D341Med (cell line): ENCODE data around the gene FAM181A.

Experiments
- DNase-seq: peaks from one replicate; pipeline ENCODE4 v3.0.0; 2012; ENCODE audit warnings: low spot score

The FAM181A gene

DNA sequence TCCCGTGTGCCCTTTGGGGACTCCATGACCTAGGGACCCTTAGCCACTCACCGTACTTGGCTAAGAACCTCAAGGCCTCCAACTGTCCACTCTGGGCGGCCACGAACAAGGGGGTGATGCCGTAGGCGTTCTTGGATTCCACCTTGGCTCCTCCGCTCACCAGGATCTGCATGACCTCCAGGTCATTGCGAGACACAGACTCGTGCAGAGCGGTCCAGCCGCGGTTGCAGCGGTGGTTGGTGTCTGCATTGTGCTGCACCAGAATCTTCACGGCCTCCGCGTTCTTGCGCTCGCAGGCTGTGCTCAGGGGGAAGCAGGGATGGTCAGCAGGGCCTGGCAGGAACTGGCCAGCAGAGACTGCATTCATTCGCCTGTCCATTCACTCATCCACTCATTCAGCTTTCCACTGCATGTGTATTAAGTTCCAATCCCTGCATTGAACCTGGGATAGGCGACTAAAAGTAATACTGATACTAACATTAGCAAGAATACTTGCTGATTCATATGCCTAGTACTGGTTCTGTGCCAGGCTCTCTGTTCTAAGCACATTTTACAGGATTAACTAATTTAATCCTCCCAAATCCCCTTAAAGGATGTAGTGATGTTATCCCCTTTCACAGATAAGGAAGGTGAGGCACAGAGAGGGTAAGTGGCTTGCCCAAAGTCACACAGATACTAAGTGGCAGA, 23.9 kb downstream of the FAM181A start:
- DNase-seq: no peak

DNA sequence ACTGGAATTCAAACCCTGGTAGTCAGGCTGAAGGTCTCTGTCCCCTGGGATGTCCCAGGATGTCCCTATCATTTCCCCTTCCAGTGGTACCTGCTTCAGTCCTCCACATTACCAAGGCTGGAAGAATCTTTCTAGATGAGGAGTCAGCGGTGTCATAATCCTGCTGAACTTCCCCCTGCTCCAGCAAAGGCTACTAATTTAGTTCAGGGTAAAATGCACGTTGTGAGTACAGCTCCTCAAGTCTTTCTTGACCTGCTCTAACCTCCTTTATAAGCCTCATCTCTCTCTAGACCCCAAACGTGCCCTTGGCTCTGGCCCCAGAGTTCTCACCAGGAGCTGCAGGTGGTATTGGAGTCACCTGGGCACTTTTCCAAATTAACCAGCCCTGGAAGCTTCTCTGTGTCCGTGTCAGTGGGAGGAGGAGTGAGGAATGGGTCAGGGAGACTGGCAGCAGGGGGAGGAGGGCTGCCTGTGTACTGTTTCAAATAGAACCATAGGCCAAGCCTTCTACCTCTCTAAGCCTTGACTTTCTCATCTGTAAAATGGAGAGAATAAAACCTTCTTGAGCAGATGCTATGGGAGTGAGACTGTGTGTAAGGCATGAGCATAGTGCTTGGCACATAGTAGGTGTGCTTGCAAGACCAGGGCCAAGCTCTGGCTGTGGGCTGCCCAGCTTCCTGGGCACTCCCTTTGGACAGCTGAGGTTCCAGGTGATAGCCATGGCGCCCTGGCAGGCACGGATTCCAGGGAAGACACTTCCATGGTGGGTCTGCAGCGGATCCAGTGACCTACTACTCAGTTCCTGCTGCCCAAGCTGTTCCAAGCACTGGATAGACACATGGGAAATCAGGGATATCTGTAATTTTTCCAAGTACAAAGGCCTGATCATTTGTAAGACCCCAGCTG, 24.7 kb downstream of the FAM181A start:
- no peak for DNase-seq

DNA sequence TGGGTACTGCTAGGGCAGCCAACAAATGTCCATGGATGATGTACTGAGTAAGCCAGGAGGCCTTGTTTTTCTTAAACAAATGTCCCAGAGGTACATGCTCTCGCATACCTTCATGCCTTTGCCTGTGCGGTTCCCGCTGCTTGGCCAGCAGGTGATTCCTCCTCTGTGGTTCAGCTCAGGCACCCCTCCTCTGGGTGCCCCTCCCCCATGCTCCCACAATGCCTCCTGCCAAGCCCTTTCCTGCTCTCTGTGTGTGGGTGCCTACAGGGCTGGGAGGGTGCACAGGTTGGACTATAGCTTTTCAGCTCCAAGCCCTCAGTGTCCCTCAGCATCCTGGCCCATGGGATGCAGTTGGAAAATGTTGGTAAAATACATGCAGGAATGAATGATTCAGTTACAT, 25.7 kb downstream of the FAM181A start:
- DNase-seq: no peak

DNA sequence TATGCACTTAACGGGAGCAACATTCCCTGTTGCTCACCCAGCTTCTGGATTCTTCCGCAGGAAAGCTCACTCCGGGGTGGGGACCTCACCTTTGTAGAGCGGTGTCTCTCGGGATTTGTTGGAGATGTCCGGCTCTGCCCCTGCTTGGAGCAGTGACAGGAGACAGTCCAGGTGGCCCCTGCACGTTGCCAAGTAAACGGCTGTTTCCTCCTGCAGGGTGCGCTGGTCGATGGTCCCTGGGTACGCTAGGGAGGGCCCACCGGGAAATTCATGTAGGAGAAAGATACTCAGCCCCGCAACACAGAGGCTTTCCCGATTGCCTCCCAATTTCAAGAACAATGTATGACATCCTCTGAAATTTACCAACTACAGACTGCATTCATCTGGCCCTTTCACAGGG, 26.1 kb downstream of the FAM181A start:
- no peak for DNase-seq

DNA sequence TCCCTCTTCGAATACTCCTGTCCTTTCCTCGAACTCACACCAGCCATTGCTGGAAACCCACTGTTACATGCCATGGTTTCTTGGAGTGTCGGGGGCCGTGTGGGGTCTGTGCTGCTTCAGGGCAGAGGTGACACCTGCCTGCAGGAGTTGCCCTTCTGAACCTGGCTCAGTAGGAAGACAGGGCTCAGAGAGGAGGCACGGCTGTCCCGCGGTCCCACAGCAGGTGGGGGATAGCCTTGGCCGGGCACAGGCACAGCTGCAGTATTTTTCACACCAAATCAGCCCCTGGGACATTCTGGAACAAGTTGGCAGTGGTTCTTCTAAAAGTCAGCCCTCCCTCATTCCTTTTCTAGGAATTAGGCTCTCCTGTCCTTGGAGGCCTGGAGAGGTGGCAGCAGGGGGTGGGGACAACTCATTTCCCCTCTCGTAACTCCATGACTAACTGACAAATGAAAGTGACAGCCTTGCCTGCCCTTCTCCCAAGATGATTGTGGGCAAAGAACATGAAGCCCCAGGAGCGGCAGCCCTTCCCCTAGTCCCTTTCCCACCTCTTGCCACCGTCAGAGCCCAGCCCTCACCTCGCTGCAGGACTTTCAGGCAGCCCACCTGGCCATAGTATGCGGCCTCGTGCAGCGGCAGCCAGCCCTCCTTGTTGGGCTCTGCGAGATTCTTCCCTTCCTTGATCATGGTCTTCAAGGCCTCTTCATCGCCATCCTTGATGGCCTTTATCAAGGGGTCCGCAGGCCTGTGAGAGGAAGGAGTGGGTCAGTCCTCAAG, 26.8 kb downstream of the FAM181A start:
- DNase-seq: no peak

DNA sequence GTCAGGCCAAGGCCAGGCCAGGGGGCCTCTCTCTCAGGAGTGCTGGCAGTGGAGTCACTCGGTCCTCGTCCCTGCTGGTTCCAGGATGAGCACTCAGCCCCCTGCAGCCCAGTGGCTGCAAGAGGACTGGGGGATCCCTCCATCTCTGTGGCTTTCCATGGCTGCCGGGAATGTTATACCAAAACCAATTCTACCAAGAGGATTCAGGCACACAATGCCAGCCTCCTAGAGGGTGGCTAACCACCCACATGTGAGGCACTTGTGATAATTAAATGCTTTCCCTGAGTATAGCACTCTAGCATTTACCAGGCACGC, 27.3 kb downstream of the FAM181A start:
- no peak for DNase-seq

DNA sequence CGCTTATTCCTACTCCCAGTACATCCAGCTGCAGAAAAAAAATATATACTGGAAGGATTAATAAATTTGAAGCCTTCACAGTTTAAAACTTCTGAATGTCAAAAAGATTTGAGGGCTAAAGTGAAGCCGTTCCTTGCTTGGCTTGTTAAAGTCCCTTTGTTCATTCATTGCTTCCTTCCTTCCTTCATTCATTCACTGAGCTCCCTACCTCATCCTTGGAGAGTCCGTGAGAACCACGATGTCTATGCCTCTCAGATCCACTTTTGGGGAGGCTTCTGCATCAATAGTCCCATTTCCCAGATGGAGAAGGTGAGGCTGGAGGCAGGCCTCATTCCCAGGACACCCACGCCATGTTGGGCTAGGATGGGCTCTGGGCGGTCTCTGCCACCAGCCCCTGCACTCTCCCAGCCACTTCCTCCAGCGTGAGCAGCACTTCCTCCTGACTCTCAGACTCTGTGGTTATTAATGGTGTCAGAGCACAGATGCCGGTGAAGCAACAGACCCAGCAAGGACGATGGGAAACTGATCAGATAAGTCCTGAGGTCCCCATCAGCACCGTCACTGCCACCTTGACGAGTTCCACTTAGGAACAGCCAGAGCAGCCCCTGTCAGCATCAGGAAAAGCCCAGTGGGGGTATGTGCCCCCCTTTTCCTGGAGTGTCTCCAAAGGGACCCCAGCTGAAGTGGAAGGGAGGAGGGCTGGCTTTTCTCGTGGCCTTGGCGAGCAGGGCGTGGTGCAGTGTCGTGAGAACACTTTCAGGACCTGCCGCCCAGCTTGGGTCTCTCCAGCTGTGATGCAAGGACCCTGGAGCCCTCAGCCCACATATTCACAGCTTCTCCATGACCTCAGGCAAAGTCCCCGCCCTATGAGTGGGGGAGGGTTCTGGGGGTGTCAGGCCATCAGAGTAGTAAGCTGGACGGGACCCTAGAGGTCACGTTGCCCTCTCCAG, 28.0 kb downstream of the FAM181A start:
- DNase-seq: no peak

- no peak for DNase-seq
Observed at GRCh38 chr14:93955850-93956481, 28.8 kb downstream of the FAM181A start.

DNA sequence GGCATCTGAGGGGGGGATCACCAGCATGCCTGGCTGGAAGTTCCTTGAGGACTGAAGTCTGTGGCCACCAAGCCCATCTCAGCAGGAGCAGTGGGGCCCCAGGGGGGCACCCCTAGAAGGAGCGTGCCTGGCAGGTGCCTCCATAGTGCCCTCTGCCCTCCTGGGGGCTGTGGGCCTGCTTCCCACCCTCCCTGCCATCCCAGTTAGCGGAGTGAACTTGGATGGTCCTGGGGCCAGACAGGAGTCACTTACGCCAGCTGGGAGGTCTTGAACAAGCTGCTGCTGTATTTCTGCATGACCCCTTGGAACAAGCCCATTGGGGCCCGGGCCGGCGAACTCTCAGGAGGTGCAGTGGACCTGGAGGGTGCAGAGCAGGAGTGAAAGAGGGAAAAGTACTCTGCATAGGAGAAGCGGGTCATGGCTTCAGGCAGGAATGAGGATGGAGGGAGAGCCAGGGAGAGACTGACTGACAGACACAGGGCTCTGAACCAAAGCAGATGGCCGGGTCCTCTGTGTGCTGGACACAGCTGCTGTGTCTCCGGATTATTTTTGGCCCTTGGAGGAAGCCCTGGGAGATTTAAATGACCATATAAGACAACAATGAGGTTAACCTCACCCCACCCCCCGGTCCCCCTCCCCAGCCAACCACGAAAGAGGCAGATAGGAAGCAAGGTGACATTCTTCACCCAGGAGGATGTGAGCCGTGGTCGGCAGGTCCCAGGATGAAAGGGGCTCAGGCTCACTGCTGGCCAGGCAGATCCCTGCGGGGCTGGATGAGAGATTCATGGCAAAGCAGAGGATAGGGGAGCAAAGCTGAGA, 29.6 kb downstream of the FAM181A start:
- DNase-seq: no peak

GRCh38 chr14:93957333-93957710, 30.2 kb downstream of the FAM181A start:
- no peak for DNase-seq

DNA sequence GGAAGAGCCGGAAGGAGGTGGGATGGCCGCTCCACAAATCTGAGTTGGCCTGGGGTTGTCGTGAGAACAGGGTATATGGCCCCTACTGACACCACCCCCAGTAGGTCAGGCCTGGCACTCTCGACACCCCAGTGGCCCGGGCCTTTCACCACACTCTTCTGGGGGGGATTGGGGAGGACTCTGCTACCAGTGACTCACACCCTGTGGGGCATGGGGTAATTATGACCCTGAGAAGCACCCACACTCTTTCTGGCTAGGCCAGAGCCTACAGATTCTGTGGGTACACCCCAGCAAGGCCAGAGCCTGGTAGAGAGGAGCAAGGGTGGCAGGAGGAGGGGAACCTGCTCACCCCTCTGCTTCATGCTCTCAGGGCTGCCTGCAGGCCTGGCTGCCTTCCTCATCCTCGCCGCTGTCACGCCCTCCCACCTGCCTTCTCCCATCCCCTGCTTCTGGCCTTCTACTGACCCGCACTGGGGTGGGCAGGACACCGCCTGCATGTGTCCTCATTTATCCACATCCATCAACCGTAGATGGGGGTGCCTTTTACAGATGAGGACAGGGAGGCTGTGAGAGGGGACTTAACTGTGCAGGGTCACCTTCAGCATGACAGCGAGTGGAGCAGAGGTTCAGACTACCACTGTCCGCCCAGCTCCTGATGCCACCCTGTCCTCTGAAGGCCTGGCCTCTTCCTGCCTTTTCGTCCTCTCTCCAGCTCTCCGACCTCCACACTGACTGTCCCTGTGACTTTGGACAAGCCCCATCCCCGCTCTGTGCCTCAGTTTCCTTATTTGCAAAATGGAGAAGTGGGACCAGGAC, 30.8 kb downstream of the FAM181A start:
- DNase-seq: no peak

DNA sequence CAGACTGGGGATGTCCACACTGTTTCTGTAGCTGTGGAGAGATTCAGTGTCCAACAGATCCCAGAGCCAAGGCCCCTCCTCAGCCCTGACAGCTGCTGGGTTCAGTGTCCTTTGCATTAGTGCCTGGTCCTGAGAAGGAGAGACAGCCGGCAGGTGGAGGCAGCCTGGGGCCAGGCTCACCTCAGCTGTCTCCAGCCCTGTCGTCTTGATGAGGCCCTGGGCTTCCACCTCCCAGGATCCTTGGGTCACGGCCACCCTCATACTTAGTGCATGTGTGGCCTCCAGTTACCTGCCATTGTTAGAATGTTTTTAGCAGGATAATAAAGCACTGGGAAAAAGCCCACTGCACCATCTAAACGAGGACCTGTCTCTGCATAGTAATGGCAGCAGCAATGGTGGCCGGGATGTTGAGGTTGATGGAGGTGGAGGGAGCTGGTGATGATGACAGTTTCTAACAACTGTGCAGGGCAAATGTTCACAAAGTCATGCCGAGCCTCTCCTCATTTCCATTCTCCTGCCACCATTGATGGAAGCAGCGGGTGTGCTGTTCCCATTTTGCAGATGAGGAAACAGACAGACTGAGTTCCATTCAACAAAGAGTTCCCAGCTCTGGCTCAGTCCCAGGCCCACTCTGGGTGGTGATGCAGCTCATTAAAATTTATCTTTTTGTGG, 31.6 kb downstream of the FAM181A start:
- DNase-seq: no peak

GRCh38 chr14:93959239-93960107, 32.3 kb downstream of the FAM181A start:
- DNase-seq: no peak

DNA sequence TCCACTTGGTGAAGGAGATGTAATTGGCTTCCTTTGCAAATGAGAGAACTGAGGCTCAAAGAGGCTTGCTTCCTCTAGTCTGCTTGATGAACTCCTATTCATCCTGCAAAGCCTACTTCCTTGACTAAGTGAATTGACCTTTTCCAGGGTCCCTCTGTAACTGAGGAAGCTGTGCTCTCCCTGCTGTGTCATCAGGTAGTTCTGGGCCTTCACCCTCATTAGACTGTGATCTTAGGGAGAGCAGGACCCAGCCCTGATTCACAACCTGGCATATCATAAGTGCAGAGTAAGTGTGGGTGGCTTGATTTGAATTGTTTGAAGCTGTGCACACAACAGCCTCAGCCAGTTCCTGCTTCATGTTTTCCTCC, 32.9 kb downstream of the FAM181A start:
- no peak for DNase-seq

DNA sequence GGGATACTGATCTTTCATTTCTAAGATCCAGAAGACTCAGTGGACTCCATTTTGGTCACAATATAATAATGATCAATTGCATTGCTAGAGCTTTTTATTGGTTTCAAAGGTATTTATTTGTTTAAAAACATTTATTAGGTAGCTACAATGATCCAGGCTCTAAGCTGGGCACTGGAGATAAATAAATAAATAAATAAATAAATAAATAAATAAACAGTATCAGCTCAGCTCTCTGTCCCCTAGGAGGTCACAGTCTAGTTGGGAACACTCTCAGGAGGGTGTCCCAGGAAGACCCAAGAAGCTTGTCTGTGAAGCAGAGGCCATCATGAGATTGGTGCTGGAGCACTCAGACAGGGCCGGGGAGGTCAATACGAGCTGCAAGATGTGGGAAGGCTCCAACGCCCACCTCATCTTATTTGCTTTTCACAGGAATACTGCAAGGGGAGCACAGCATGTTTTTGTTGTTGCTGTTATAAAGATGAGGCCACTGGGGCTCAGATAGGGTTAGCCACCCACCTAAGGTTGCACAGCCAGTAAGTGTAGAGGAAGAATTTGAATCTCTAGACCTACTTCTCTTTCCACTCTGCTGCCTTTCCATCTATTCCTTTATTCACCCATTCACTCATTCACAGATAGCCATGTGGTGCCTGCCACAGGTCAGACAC, 33.8 kb downstream of the FAM181A start:
- no peak for DNase-seq

DNA sequence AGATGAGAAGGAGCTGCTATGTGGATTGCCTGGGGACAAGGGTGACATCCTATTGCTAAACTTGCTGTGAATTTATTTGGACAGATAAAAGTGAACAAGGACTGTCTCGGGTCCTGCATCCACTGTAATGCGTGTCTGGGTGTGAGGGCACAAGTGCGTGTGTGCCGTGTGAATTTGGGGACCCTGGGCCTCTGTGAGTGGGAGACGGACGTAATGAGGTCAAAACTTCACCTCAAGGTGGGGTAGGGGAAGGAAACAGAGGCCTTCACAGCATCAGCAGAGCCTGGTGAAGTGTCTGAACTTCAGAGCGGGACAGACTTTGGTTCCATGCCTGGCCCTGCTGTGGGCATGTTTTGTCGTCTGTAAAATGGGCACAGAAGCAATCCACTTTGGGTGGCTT, 34.5 kb downstream of the FAM181A start:
- no peak for DNase-seq
